Lung (tissue), 12 donors: ENCODE measurements around the gene PGAM1. TPM values are rescaled to one million over a fixed set of nuclear protein-coding genes. Genes with fewer than 3 reads are reported as not detected.

Source experiments
- ATAC-seq: fragments of 200-7000 bp; cut with Tn5 transposase; one replicate; pipeline ENCODE4 v1.9.1; 2020; ENCODE audit warnings: moderate number of reproducible peaks; ENCODE audit not compliant: insufficient read depth, low FRiP score
- DNase-seq, 3 donors: peaks; one replicate each; pipeline ENCODE4 v3.0.0-alpha.2; 2013 to 2017
- H3K27ac ChIP-seq, 2 donors: one replicate each; pipeline ENCODE4 v1.5.1; 2013; ENCODE audit warnings: mild to moderate bottlenecking in 2 of 2, moderate library complexity in 2 of 2, control low read depth in 1 of 2, inconsistent platforms in 1 of 2, low read depth in 1 of 2, low read length in 1 of 2
- H3K27me3 ChIP-seq, 3 donors: one replicate each; pipeline ENCODE4 v1.5.1; 2013; ENCODE audit warnings: low read length in 2 of 3; ENCODE audit not compliant: control insufficient read depth in 3 of 3, insufficient read depth in 3 of 3
- H3K36me3 ChIP-seq, 4 donors: one replicate each; pipeline ENCODE4 v1.5.1; 2013; ENCODE audit warnings: low read length in 4 of 4, mild to moderate bottlenecking in 1 of 4, moderate library complexity in 1 of 4; ENCODE audit not compliant: control insufficient read depth in 4 of 4, insufficient read depth in 4 of 4
- H3K4me1 ChIP-seq, 5 donors: one replicate each; pipeline ENCODE4 v1.5.1; 2013; ENCODE audit warnings: low read length in 5 of 5, mild to moderate bottlenecking in 2 of 5, moderate library complexity in 1 of 5; ENCODE audit not compliant: control insufficient read depth in 5 of 5, insufficient read depth in 5 of 5
- H3K4me3 ChIP-seq: one replicate; pipeline ENCODE4 v1.5.1; 2013; ENCODE audit warnings: mild to moderate bottlenecking, control low read depth, moderate library complexity
- H3K9ac ChIP-seq, 2 donors: one replicate each; pipeline ENCODE4 v1.5.1; 2013; ENCODE audit warnings: low read length in 2 of 2, control low read depth in 1 of 2; ENCODE audit not compliant: insufficient read depth in 1 of 2
- H3K9me3 ChIP-seq, 4 donors: one replicate each; pipeline ENCODE4 v1.5.1; 2013; ENCODE audit warnings: low read length in 3 of 4, mild to moderate bottlenecking in 1 of 4, moderate library complexity in 1 of 4; ENCODE audit not compliant: control insufficient read depth in 4 of 4, insufficient read depth in 3 of 4
- WGBS, 2 donors: extraction: QIAGEN DNeasy Blood & Tissue Kit; methylation state at CpG; one replicate each; pipeline ENCODE4 v1.1.7; 2013; 5-methylcytosine and 5-hydroxymethylcytosine counted together
- polyA plus RNA-seq, 2 donors: library from polyadenylated mRNA; stranded (reverse); fragments of 200-250 nt; gene quantifications; one replicate each; pipeline ENCODE4 v1.2.1, GENCODE V29; 2013
- total RNA-seq, 2 donors: library from RNA; depleted of rRNA in 1 of 2; stranded (reverse); fragments of >200 nt in 1 of 2; gene quantifications; one replicate each; pipeline ENCODE4 v1.2.1, GENCODE V29; 2014 to 2021
- TF ChIP-seq, protein P1 (sequence below): IDR thresholded peaks from 2 replicates; pipeline ENCODE4 v1.5.1; 2012; ENCODE audit warnings: mild to moderate bottlenecking; ENCODE audit errors: control extremely low read depth, extremely low read depth
- donor health status: control.
- donor health status: control.
- donor health status: Bipolar disorder and iron deficiency.
- donor health status: healthy.
- donor health status: DM: yes; HTN: yes; CAD: no.

Gene PGAM1
- total and polyA plus RNA-seq, 4 donors, result 49.1 to 280 (median 136) TPM

- no peak overlapping the region for H3K27ac ChIP-seq
- no peak for ATAC-seq
- no peaks in the 10 kb centered on the region for H3K27me3 ChIP-seq
- peaks cover 24 to 43% (median 35%) of the 10 kb centered on the region in 4 donors for H3K36me3 ChIP-seq
- H3K9ac ChIP-seq, result no peak overlapping the region
- H3K4me3 ChIP-seq, result no peak overlapping the region
- H3K9me3 ChIP-seq, result no peaks in the 10 kb centered on the region
- no peak for DNase-seq
- no peaks in the 10 kb centered on the region for H3K4me1 ChIP-seq
- TF ChIP-seq, protein P1, sequence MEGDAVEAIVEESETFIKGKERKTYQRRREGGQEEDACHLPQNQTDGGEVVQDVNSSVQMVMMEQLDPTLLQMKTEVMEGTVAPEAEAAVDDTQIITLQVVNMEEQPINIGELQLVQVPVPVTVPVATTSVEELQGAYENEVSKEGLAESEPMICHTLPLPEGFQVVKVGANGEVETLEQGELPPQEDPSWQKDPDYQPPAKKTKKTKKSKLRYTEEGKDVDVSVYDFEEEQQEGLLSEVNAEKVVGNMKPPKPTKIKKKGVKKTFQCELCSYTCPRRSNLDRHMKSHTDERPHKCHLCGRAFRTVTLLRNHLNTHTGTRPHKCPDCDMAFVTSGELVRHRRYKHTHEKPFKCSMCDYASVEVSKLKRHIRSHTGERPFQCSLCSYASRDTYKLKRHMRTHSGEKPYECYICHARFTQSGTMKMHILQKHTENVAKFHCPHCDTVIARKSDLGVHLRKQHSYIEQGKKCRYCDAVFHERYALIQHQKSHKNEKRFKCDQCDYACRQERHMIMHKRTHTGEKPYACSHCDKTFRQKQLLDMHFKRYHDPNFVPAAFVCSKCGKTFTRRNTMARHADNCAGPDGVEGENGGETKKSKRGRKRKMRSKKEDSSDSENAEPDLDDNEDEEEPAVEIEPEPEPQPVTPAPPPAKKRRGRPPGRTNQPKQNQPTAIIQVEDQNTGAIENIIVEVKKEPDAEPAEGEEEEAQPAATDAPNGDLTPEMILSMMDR, result no peak
Measured at GRCh38 chr10:97434055-97434454, 8.1 kb downstream of the PGAM1 start.

DNA sequence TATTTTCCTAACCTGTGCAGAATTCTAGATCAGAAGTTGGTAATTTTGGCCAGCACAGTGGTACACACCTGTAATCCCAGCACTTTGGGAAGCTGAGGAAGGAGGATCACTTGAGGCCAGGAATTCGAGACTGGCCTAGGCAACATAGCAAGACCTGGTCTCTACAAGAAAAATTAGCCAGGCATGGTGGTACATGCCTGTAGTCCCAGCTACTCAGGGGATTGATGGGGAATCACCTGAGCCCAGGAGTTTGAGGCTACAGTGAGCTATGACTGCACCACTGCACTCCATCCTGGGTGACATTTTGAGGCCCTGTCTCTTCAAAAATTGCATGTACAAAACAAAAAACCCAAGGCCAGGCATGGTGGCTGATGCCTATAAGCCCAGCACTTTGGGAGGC, 8.6 kb downstream of the PGAM1 start:
- DNase-seq, result no peak
- no peaks in the 10 kb centered on the region for H3K4me1 ChIP-seq
- H3K27ac ChIP-seq, result no peak overlapping the region
- TF ChIP-seq, protein P1, result no peak
- no peak overlapping the region for H3K9ac ChIP-seq
- no peaks in the 10 kb centered on the region for H3K27me3 ChIP-seq
- no peaks in the 10 kb centered on the region for H3K9me3 ChIP-seq
- no peak for ATAC-seq
- WGBS, 2 donors, result 88 to 92% methylated on average over 1 of the region's 1 CpG
- H3K4me3 ChIP-seq, result no peak overlapping the region
- peaks cover 24 to 41% (median 39%) of the 10 kb centered on the region in 4 donors for H3K36me3 ChIP-seq

GRCh38 chr10:97435211-97435610, 9.2 kb downstream of the PGAM1 start:
- Histone ChIP-seq H3K27me3 (no peaks in the 10 kb centered on the region), H3K9me3 (no peaks in the 10 kb centered on the region), H3K4me1 (no peaks in the 10 kb centered on the region), H3K36me3 (peaks cover 24 to 41% (median 39%) of the 10 kb centered on the region in 4 donors), H3K9ac (no peak overlapping the region), H3K4me3 (no peak overlapping the region), H3K27ac (no peak overlapping the region)
- 90% methylated on average over 6 of the region's 6 CpGs for WGBS, 2 donors
- TF ChIP-seq, protein P1, result no peak
- ATAC-seq (no peak), DNase-seq (no peak)

DNA sequence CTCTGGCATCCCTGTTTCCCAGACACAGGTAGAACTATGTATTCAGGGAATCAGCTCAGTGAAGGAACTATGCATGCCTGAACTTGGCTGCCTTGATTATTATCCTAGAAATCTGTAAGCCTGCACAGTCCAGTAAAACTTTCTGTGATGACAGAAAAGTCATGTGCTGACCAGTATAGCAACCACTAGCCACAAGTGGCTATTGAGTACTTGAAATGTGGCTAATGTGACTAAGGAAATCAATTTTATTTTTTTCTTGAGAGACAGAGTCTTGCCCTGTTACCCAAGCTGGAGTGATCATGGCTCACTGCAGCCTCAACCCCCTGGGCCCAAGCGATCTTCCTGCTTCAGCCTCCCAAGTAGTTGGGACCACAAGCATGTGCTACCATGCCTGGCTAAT, 16.3 kb downstream of the PGAM1 start:
- DNase-seq, result no peak
- no peaks in the 10 kb centered on the region for H3K9me3 ChIP-seq
- no peaks in the 10 kb centered on the region for H3K27me3 ChIP-seq
- peaks cover 0 to 21% (median 10%) of the 10 kb centered on the region in 4 donors for H3K36me3 ChIP-seq
- H3K9ac ChIP-seq, result no peak overlapping the region
- H3K4me1 ChIP-seq, result peaks cover 0 to 17% (median 10%) of the 10 kb centered on the region in 5 donors
- no peak overlapping the region for H3K4me3 ChIP-seq
- ATAC-seq, result no peak
- TF ChIP-seq, protein P1, result no peak
- WGBS, 2 donors, result 100% methylated on average over 1 of the region's 1 CpG
- H3K27ac ChIP-seq, result no peak overlapping the region
